Activated naive CD4-positive, alpha-beta T cell treated with anti-CD3 and anti-CD28 coated beads, Interleukin-2, amount 50 U/mL, for 72 hours (primary cell): ENCODE results near the gene GATC. TPM values are rescaled to one million over a fixed set of nuclear protein-coding genes. Genes with fewer than 3 reads are reported as not detected.
"Not testable (repeated sequence)": the region's sequence is repeated elsewhere in the genome, so short reads cannot be mapped to it uniquely, and the experiment has no call there.

Experiments
- ATAC-seq, 2 donors: fragments of 150-1000 bp; cut with Tn5 transposase; 2 replicates each; pipeline ENCODE4 v1.10.0; 2021; ENCODE audit warnings: mild to moderate bottlenecking in 2 of 2, moderate library complexity in 2 of 2
- DNase-seq, 2 donors: peaks; one replicate each; pipeline ENCODE4 v3.0.0; 2021 to 2022; ENCODE audit warnings: low spot score in 2 of 2
- H3K27ac Mint-ChIP-seq, 2 donors: one replicate each; pipeline ENCODE4 v1.8.0; 2022; ENCODE audit warnings: mild to moderate bottlenecking in 2 of 2, mixed read lengths in 2 of 2
- H3K36me3 Mint-ChIP-seq, 2 donors: one replicate each; pipeline ENCODE4 v1.8.0; 2022; ENCODE audit warnings: mixed read lengths in 2 of 2
- H3K9me3 Mint-ChIP-seq, 2 donors: one replicate each; pipeline ENCODE4 v1.8.0; 2022; ENCODE audit warnings: mixed read lengths in 2 of 2
- total RNA-seq, 2 donors: library from RNA; stranded (reverse); gene quantifications; one replicate each; pipeline ENCODE4 v1.2.3, GENCODE V29; 2022

GATC gene
- total RNA-seq, 2 donors from 2014 or later: 27.5 to 46.3 TPM

DNA sequence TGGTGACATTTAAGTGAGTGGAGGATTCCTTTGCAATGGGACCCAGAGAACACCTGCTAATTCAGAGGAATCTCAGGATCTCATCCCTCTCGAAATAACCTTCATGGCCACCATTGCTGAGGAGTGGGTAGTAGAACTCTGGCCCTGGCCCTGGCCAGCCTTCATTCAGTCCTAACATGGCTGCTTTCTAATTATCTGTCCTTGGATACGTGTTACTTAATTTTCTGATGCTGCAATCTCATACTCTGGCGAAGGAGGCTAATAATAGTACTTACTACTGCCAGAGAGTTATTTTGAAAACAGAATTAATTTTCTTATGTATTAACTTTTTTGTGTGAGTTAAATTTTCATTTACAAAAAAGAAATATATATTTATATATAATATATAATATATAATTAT is 20.4 kb upstream of the GATC start:
- H3K36me3 Mint-ChIP-seq: no peaks in the 10 kb centered on the region
- DNase-seq: no peak
- no peak overlapping the region for H3K27ac Mint-ChIP-seq
- no peaks in the 10 kb centered on the region for H3K9me3 Mint-ChIP-seq
- no peak for ATAC-seq

- Mint-ChIP-seq H3K27ac (no peak overlapping the region), H3K9me3 (no peaks in the 10 kb centered on the region), H3K36me3 (no peaks in the 10 kb centered on the region)
- DNase-seq (no peak), ATAC-seq (no peak)
Measured at GRCh38 chr12:120428597-120429229, 17.5 kb upstream of the GATC start.

GRCh38 chr12:120429368-120429767 is 16.9 kb upstream of the GATC start:
- DNase-seq: no peak
- no peak overlapping the region for H3K27ac Mint-ChIP-seq
- no peaks in the 10 kb centered on the region for H3K36me3 Mint-ChIP-seq
- no peak for ATAC-seq
- no peaks in the 10 kb centered on the region for H3K9me3 Mint-ChIP-seq

GRCh38 chr12:120432772-120433525 is 13.3 kb upstream of the GATC start:
- ATAC-seq (no peak), DNase-seq (no peak)
- Mint-ChIP-seq H3K36me3 (no peaks in the 10 kb centered on the region), H3K9me3 (no peaks in the 10 kb centered on the region), H3K27ac (peak overlapping the region in 1 of 2 donors; percentile 10)

GRCh38 chr12:120437735-120438494 is 8.3 kb upstream of the GATC start, which contains the start of gene COX6A1:
Gene COX6A1 (plus strand): TSS chr12:120438113. CDS start chr12:120438127, 14 bp downstream.
- H3K9me3 Mint-ChIP-seq: no peaks in the 10 kb centered on the region
- DNase-seq: peak; percentile 94 to 98
- ATAC-seq: peak; percentile 97 to 98
- peak within 1 kb of the TSS; percentile 86 to 96 for H3K27ac Mint-ChIP-seq
- H3K36me3 Mint-ChIP-seq: peaks cover 9 to 11% of the 10 kb centered on the region in 2 donors

GRCh38 chr12:120438495-120439198 is 7.6 kb upstream of the GATC start:
- DNase-seq (no peak), ATAC-seq (no peak)
- Mint-ChIP-seq H3K9me3 (no peaks in the 10 kb centered on the region), H3K36me3 (peaks cover 9 to 13% of the 10 kb centered on the region in 2 donors), H3K27ac (peak overlapping the region; percentile 86 to 96)

DNA sequence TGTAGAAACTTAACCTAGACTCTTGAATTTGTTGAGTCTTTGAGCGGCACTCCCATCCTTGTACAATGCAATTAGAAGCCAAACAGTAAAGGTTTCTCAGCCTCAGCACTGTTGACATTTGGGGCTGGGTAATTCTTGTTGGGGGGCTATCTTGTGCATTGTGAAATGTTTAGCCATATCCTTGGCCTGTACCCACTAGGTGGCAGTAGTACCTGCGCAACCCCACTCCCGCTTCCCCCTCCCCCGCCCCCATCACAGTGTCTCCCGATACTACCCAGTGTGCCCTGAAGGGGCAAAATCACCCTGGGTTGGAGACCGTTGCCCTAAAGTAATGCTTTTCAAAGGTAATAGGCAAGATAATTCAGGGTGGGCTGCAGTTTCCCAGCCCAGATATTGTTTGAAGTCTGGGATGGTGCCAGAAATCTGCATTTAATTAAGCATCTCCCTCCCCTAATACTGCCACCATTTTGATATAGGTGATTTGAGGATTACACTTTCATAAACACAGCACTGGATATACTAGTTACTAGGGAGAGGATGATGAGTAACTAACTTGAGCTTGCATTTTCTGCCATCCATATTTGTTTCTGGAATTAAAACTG is 6.5 kb upstream of the GATC start:
- Mint-ChIP-seq H3K36me3 (peaks cover 9 to 16% of the 10 kb centered on the region in 2 donors), H3K27ac (no peak overlapping the region), H3K9me3 (no peaks in the 10 kb centered on the region)
- ATAC-seq: peak; percentile 30 to 47
- DNase-seq: peak in 1 of 2 donors; percentile 74

- Mint-ChIP-seq H3K27ac (peak overlapping the region in 1 of 2 donors; percentile 99), H3K9me3 (no peaks in the 10 kb centered on the region), H3K36me3 (peaks cover 20 to 41% of the 10 kb centered on the region in 2 donors)
- ATAC-seq (no peak), DNase-seq (no peak)
Measured at GRCh38 chr12:120444676-120445075, 1.6 kb upstream of the GATC start.

DNA sequence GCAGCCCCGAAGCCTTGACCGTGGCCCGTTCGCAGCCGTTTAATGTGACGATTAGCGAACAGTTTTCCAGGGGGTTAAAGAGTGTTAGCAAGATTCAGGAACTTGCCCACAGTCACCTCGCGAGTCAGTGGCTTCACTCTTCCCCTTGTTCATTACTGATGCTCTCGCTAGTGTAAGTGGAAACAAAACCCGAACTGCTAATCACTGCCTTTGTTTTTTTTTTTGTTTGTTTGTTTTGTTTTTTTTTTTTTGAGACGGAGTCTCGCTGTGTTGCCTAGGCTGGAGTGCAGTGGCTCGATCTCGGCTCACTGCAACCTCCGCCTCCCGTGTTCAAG is 567 bp downstream of the GATC start:
- DNase-seq, H3K9me3 Mint-ChIP-seq, ATAC-seq: not testable (repeated sequence)
- H3K27ac Mint-ChIP-seq: peak overlapping the region; percentile 89 to 99
- H3K36me3 Mint-ChIP-seq: peaks cover 22 to 35% of the 10 kb centered on the region in 2 donors

DNA sequence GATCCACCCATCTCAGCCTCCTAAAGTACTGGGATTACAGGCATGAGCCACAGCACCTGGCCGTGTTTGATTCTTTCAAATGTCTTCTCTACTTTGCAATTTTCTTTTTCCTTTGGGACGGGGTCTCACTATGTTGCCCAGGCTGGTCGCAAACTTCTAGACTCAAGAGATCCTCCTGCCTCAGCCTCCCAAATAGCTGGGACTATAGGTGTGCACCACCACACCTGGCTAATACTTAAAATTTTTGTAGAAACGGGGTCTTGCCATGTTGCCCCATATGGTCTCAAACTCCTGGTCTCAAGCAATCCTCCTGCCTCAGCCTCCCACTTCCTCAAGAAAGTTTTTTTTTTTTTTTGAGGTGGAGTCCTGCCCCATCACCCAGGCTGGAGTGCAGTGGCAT is 1.7 kb downstream of the GATC start:
- DNase-seq (no peak), ATAC-seq (no peak)
- H3K9me3 Mint-ChIP-seq: no peaks in the 10 kb centered on the region
- H3K27ac Mint-ChIP-seq: peak overlapping the region; percentile 89 to 99
- peaks cover 22 to 35% of the 10 kb centered on the region in 2 donors for H3K36me3 Mint-ChIP-seq

- peak overlapping the region in 1 of 2 donors; percentile 29 for H3K27ac Mint-ChIP-seq
- not testable (repeated sequence) for DNase-seq, ATAC-seq, H3K36me3 Mint-ChIP-seq, H3K9me3 Mint-ChIP-seq
Measured at GRCh38 chr12:120452524-120452923, 6.3 kb downstream of the GATC start.

GRCh38 chr12:120453060-120453750 is 7.0 kb downstream of the GATC start:
- H3K36me3 Mint-ChIP-seq: peaks cover 0 to 5% of the 10 kb centered on the region in 2 donors
- DNase-seq: no peak
- no peaks in the 10 kb centered on the region for H3K9me3 Mint-ChIP-seq
- H3K27ac Mint-ChIP-seq: peak overlapping the region in 1 of 2 donors; percentile 29
- no peak for ATAC-seq

DNA sequence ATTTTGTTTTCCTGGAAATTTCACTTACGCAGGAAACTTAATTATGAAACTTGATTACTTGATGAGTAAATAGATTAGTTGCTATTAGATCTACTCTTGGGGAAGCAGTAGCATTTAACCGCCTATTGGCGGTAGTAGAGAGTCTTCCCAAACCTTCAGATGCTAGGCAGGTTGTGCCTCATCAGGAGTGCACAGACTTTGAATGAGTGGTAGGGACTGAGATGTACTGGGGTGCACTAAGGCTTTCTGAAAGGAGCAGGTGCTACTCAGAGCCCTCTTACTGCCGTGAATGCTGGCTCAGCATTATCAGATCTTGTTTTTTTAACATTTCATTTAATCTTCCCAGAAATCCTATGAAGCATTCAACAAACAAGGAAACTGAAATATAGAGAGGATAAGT is 7.7 kb downstream of the GATC start:
- ATAC-seq (peak; percentile 70 to 78), DNase-seq (no peak)
- Mint-ChIP-seq H3K27ac (no peak overlapping the region), H3K9me3 (no peaks in the 10 kb centered on the region), H3K36me3 (peaks cover 0 to 5% of the 10 kb centered on the region in 2 donors)

DNA sequence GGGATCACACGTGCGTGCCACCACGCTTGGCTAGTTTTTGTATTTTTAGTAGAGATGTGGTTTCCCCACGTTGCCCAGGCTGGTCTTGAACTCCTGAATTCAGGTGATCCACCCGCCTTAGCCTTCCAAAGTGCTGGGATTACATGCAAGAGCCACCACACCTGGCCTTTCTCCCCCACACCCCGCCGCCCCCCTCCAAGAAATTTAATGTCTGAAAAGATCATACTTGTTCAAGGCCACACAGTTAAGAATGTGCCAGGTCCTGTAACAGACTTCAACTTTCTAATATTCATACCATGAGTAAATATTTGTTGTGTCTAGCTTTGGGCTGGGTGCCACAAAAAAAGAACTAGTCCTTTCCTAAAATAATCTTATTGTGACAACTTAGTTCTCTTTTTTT is 9.1 kb downstream of the GATC start:
- peaks cover 0 to 5% of the 10 kb centered on the region in 2 donors for H3K36me3 Mint-ChIP-seq
- no peak for DNase-seq
- H3K27ac Mint-ChIP-seq: peak overlapping the region; percentile 56 to 61
- ATAC-seq: no peak
- H3K9me3 Mint-ChIP-seq: no peaks in the 10 kb centered on the region

- H3K9me3 Mint-ChIP-seq: no peaks in the 10 kb centered on the region
Measured at GRCh38 chr12:120457133-120457532, 10.9 kb downstream of the GATC start.

GRCh38 chr12:120460157-120460556 is 13.9 kb downstream of the GATC start:
- H3K27ac Mint-ChIP-seq: peak overlapping the region in 1 of 2 donors; percentile 19
- H3K9me3 Mint-ChIP-seq: no peaks in the 10 kb centered on the region
- DNase-seq (no peak), ATAC-seq (no peak)
- H3K36me3 Mint-ChIP-seq: peaks cover 6 to 12% of the 10 kb centered on the region in 2 donors

More at GRCh38 chr12:120457133-120457532, 10.9 kb downstream of the GATC start:
- Mint-ChIP-seq H3K27ac (peak overlapping the region; percentile 66 to 73), H3K36me3 (peaks cover 0 to 5% of the 10 kb centered on the region in 2 donors)
- peak in 1 of 2 donors; percentile 25 for ATAC-seq
- no peak for DNase-seq
